ENCODE data around the gene SHKBP1. TPM values are rescaled to one million over a fixed set of nuclear protein-coding genes. Genes with fewer than 3 reads are reported as not detected.
A peak's percentile ranks its signal among the peaks of the same experiment; 100 is the strongest.

SHKBP1 gene
- total RNA-seq, 3 donors from 2014 or later = 25.8 to 42.9 (median 34.1) TPM

DNA sequence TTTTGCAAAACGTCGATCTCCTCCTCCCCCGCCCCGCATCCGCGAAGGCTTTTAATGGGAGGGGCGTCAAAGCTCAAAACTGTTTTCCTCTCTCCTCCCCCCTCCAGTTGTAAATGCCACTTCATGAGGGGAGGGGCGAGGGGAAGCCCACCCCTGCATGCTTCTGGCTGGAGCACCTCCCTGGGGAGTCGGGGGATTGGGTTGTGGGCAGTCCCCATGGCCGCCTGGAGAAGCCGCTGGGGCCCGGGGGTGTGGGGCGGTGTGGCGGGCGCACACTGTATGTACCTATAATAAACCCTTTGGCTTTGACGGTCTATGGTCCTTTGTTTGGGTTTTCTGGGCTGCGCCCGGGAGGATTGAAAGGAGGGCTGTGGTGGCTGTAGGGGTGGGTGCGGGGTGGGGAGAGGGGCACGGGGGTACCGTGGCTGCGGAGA, 505 bp upstream of the SHKBP1 start:
- Histone ChIP-seq H3K4me3 (peak overlapping the region; percentile 82 to 90 (median 85)), H3K27me3 (no peaks in the 10 kb centered on the region), H3K4me1 (no peaks in the 10 kb centered on the region), H3K9me3 (no peaks in the 10 kb centered on the region), H3K36me3 (no peaks in the 10 kb centered on the region), H3K27ac (peak overlapping the region in 1 of 2 donors; percentile 79)
- no peak for TF ChIP-seq POLR2A (IDR thresholded peaks at IDR 0.05)
- no peak for TF ChIP-seq POLR2AphosphoS5 (IDR thresholded peaks at IDR 0.05)
- TF ChIP-seq, protein P1, sequence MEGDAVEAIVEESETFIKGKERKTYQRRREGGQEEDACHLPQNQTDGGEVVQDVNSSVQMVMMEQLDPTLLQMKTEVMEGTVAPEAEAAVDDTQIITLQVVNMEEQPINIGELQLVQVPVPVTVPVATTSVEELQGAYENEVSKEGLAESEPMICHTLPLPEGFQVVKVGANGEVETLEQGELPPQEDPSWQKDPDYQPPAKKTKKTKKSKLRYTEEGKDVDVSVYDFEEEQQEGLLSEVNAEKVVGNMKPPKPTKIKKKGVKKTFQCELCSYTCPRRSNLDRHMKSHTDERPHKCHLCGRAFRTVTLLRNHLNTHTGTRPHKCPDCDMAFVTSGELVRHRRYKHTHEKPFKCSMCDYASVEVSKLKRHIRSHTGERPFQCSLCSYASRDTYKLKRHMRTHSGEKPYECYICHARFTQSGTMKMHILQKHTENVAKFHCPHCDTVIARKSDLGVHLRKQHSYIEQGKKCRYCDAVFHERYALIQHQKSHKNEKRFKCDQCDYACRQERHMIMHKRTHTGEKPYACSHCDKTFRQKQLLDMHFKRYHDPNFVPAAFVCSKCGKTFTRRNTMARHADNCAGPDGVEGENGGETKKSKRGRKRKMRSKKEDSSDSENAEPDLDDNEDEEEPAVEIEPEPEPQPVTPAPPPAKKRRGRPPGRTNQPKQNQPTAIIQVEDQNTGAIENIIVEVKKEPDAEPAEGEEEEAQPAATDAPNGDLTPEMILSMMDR (IDR thresholded peaks at IDR 0.05) = no peak
- no peak for DNase-seq (ENCODE audit: low spot score in 2 of 2)
- intact Hi-C loops (cut with DNase I; ENCODE audit: low total_unique reads) = no loop called here

DNA sequence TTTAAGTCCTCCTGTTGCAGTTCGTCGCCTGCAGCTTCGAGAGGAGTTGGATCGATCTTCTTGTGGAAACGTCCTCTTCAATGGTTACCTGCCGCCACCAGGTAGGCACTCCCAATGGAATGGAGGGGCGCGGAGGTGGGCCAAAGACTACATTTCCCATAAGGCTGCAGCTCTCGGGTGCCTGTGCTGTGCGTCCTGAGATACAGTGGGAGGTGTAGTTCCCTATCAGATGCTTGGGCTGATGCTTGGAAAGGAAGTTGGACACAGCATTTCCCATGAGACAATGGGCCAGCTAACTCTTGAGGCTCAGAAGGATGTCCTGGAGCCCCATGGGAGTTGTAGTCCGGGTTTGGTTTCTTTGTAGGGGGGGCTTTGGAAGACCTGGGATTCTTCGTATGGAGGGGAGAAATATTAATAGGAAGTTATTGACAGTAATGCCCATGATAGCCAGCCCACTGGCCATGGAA, 1.8 kb downstream of the SHKBP1 start:
- no peak for DNase-seq (ENCODE audit: low spot score in 2 of 2)
- Histone ChIP-seq H3K9me3 (no peaks in the 10 kb centered on the region), H3K27me3 (no peaks in the 10 kb centered on the region), H3K36me3 (no peaks in the 10 kb centered on the region), H3K4me3 (no peak overlapping the region), H3K4me1 (no peaks in the 10 kb centered on the region), H3K27ac (no peak overlapping the region)
- intact Hi-C loops (cut with DNase I; ENCODE audit: low total_unique reads) = no loop called here
- TF ChIP-seq, protein P1 (IDR thresholded peaks at IDR 0.05) = no peak
- TF ChIP-seq POLR2AphosphoS5 (IDR thresholded peaks at IDR 0.05) = no peak
- TF ChIP-seq POLR2A (IDR thresholded peaks at IDR 0.05) = no peak

DNA sequence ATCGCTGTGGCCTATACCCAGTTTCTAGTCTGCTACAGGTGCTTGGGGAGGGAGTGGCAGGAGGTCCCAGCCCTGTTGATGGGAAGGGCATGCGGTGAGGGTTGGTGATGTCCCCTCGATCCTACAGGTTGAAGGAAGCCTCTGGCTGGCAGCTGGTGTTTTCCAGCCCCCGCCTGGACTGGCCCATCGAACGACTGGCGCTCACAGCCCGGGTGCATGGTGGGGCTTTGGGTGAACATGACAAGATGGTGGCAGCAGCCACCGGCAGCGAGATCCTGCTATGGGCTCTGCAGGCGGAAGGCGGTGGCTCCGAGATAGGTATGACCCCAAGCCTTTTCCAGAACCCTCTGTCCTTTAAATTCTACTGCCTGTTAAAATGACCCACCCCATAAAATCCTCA, 3.9 kb downstream of the SHKBP1 start:
- DNase-seq (ENCODE audit: low spot score in 2 of 2) = no peak
- intact Hi-C loops (cut with DNase I; ENCODE audit: low total_unique reads) = no loop called here
- H3K27me3 ChIP-seq = no peaks in the 10 kb centered on the region
- H3K36me3 ChIP-seq = no peaks in the 10 kb centered on the region
- H3K4me1 ChIP-seq = no peaks in the 10 kb centered on the region
- no peak overlapping the region for H3K4me3 ChIP-seq
- TF ChIP-seq, protein P1 (IDR thresholded peaks at IDR 0.05) = no peak
- no peak for TF ChIP-seq POLR2AphosphoS5 (IDR thresholded peaks at IDR 0.05)
- TF ChIP-seq POLR2A (IDR thresholded peaks at IDR 0.05) = no peak
- H3K27ac ChIP-seq = no peak overlapping the region
- no peaks in the 10 kb centered on the region for H3K9me3 ChIP-seq

DNA sequence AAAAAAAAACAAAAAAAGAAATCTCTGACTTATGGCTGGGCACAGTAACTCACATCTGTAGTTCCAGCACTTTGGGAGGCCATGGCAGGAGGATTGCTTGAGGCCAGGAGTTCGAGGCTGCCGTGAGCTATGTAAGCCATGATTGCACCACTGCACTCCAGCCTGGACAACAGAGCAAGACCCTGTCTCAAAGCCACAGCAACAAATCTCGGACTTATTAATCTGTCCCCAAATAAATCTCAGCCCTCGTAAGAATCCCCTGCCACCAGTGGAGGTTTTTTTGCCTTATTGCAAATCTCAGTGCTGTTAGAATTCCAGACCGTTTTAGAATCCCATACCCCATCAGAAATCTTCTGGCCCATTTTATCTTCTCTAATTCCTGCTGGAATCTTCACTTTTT, 4.9 kb downstream of the SHKBP1 start:
- no peaks in the 10 kb centered on the region for H3K9me3 ChIP-seq
- no peaks in the 10 kb centered on the region for H3K36me3 ChIP-seq
- TF ChIP-seq, protein P1 (IDR thresholded peaks at IDR 0.05) = no peak
- TF ChIP-seq POLR2A (IDR thresholded peaks at IDR 0.05) (no peak), POLR2AphosphoS5 (IDR thresholded peaks at IDR 0.05) (no peak)
- no peak for DNase-seq (ENCODE audit: low spot score in 2 of 2)
- H3K27ac ChIP-seq = no peak overlapping the region
- no peaks in the 10 kb centered on the region for H3K4me1 ChIP-seq
- intact Hi-C loops (cut with DNase I; ENCODE audit: low total_unique reads) = no loop called here
- H3K4me3 ChIP-seq = no peak overlapping the region
- H3K27me3 ChIP-seq = no peaks in the 10 kb centered on the region

DNA sequence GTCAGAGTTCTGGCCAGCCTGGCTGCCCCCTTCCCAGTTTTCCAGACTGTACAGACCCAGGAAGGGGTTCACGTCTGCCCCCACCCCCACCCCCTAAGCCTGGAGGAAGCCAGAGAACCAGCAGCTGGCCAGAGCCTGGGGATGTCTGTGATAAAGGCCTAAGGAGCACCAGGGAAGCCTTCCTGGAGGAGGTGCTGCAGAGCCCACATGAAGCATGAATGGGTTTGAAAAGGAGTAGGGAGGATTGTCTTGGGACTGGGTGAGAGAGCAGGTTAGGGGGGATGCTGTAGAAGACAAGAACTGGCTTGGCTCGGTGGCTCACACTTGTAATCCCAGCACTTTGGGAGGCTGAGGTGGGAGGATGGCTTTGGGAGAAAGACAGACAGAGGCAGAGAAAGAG, 5.8 kb downstream of the SHKBP1 start:
- no peaks in the 10 kb centered on the region for H3K4me1 ChIP-seq
- no peak for DNase-seq (ENCODE audit: low spot score in 2 of 2)
- no peaks in the 10 kb centered on the region for H3K27me3 ChIP-seq
- no peak overlapping the region for H3K27ac ChIP-seq
- no peak for TF ChIP-seq POLR2AphosphoS5 (IDR thresholded peaks at IDR 0.05)
- TF ChIP-seq, protein P1 (IDR thresholded peaks at IDR 0.05) = no peak
- TF ChIP-seq POLR2A (IDR thresholded peaks at IDR 0.05) = no peak
- H3K9me3 ChIP-seq = no peaks in the 10 kb centered on the region
- H3K36me3 ChIP-seq = no peaks in the 10 kb centered on the region
- intact Hi-C loops (cut with DNase I; ENCODE audit: low total_unique reads) = no loop called here
- no peak overlapping the region for H3K4me3 ChIP-seq
